GM10847 (cell line): ENCODE results near the gene FAM107B.

Experiments used
- POLR2A ChIP-seq: IDR thresholded peaks from 2 replicates; pipeline ENCODE4 v1.6.1; 2011; ENCODE audit not compliant: insufficient read length; ENCODE audit errors: extremely low read depth

FAM107B gene

GRCh38 chr10:14530465-14530864 is 244.2 kb downstream of the FAM107B start:
- no peak for TF ChIP-seq POLR2A

GRCh38 chr10:14529351-14529750 is 245.3 kb downstream of the FAM107B start:
- TF ChIP-seq POLR2A, result no peak

GRCh38 chr10:14528450-14528849 is 246.2 kb downstream of the FAM107B start:
- TF ChIP-seq POLR2A, result no peak

- TF ChIP-seq POLR2A, result no peak
Observed at GRCh38 chr10:14527915-14528314, 246.8 kb downstream of the FAM107B start.

GRCh38 chr10:14527134-14527844 is 247.4 kb downstream of the FAM107B start:
- TF ChIP-seq POLR2A, result no peak

GRCh38 chr10:14526326-14526725 is 248.4 kb downstream of the FAM107B start:
- no peak for TF ChIP-seq POLR2A

- TF ChIP-seq POLR2A, result no peak
Observed at GRCh38 chr10:14524691-14525324, 249.9 kb downstream of the FAM107B start.

GRCh38 chr10:14523286-14523685 is 251.4 kb downstream of the FAM107B start:
- no peak for TF ChIP-seq POLR2A

GRCh38 chr10:14519785-14520184 is 254.9 kb downstream of the FAM107B start:
- TF ChIP-seq POLR2A, result no peak

GRCh38 chr10:14518149-14518548 is 256.5 kb downstream of the FAM107B start:
- no peak for TF ChIP-seq POLR2A

- TF ChIP-seq POLR2A, result no peak
Observed at GRCh38 chr10:14513123-14513522, 261.6 kb downstream of the FAM107B start.

- TF ChIP-seq POLR2A, result no peak
Observed at GRCh38 chr10:14510346-14510745, 264.4 kb downstream of the FAM107B start.

GRCh38 chr10:14508725-14509124 is 266.0 kb downstream of the FAM107B start:
- no peak for TF ChIP-seq POLR2A

GRCh38 chr10:14507781-14508180 is 266.9 kb downstream of the FAM107B start:
- TF ChIP-seq POLR2A, result no peak

- no peak for TF ChIP-seq POLR2A
Observed at GRCh38 chr10:14507176-14507575, 267.5 kb downstream of the FAM107B start.

GRCh38 chr10:14502431-14502830 is 272.3 kb downstream of the FAM107B start:
- TF ChIP-seq POLR2A, result no peak

- TF ChIP-seq POLR2A, result no peak
Observed at GRCh38 chr10:14500172-14500765, 274.4 kb downstream of the FAM107B start.

- TF ChIP-seq POLR2A, result no peak
Observed at GRCh38 chr10:14499601-14499904, 275.1 kb downstream of the FAM107B start.
